Uterus (tissue), 4 donors: ENCODE results near the gene FLYWCH1. TPM values are rescaled to one million over a fixed set of nuclear protein-coding genes. Genes with fewer than 3 reads are reported as not detected.

Experiments used
- DNase-seq, 2 donors: peaks; one replicate each; pipeline ENCODE4 v3.0.0-alpha.2; 2019 to 2020
- H3K27ac ChIP-seq, 2 donors: fragments of 200-600 bp; sonication (generic); 1 replicate in 1 of 2; 2 replicates in 1 of 2; pipeline ENCODE4 v1.5.1; 2016 to 2018
- H3K27me3 ChIP-seq, 2 donors: fragments of 200-600 bp; sonication (generic); one replicate each; pipeline ENCODE4 v1.5.1; 2018 to 2019; ENCODE audit warnings: control low read depth in 1 of 2
- H3K36me3 ChIP-seq, 2 donors: fragments of 200-600 bp; sonication (generic); one replicate each; pipeline ENCODE4 v1.5.1; 2019; ENCODE audit warnings: control low read depth in 1 of 2
- H3K4me1 ChIP-seq, 2 donors: fragments of 200-600 bp; sonication (generic); one replicate each; pipeline ENCODE4 v1.5.1; 2018 to 2019; ENCODE audit warnings: control low read depth in 1 of 2
- H3K4me3 ChIP-seq, 2 donors: fragments of 200-600 bp; sonication (generic); 1 replicate in 1 of 2; 2 replicates in 1 of 2; pipeline ENCODE4 v1.5.1; 2018 to 2019; ENCODE audit warnings: mild to moderate bottlenecking in 1 of 2
- H3K9me3 ChIP-seq, 2 donors: fragments of 200-600 bp; sonication (generic); one replicate each; pipeline ENCODE4 v1.5.1; 2019; ENCODE audit warnings: control low read depth in 1 of 2
- CTCF ChIP-seq, 4 experiments: fragments of 200-600 bp in 2 of 4; fragments of 450-650 bp in 2 of 4; sonication (generic) in 2 of 4; IDR thresholded peaks; one replicate each; pipeline ENCODE4 v1.5.1; 2016 to 2019; ENCODE audit warnings: antibody characterized with exemption in 4 of 4, mild to moderate bottlenecking in 2 of 4, moderate library complexity in 1 of 4
- POLR2A ChIP-seq, 2 donors: fragments of 450-650 bp; IDR thresholded peaks; one replicate each; pipeline ENCODE4 v1.6.1; 2016; ENCODE audit warnings: antibody characterized with exemption in 2 of 2, mild to moderate bottlenecking in 1 of 2, moderate library complexity in 1 of 2
- intact Hi-C: fragments of 100-400 bp; cut with DNase I; formaldehyde crosslinking; loops from one replicate; pipeline ENCODE4 v1.15.1; 2023; ENCODE audit warnings: low total_unique reads
- total RNA-seq, 4 donors: library from RNA; depleted of rRNA in 3 of 4; stranded (reverse); fragments of >200 nt in 3 of 4; gene quantifications; one replicate each; pipeline versions ENCODE4 v1.1.0 to v1.2.4, GENCODE V29; 2014 to 2023
- donor health status: DM: yes; HTN: yes; CAD: no.

The FLYWCH1 gene
- total RNA-seq, 4 donors from 2014 or later = 11.5 to 62.3 (median 27.2) TPM

- Histone ChIP-seq H3K36me3 (no peaks in the 10 kb centered on the region), H3K27ac (peak overlapping the region; percentile 60 to 79), H3K4me1 (peaks cover 0 to 6% of the 10 kb centered on the region in 2 donors), H3K4me3 (no peak overlapping the region), H3K27me3 (no peaks in the 10 kb centered on the region), H3K9me3 (no peaks in the 10 kb centered on the region)
- intact Hi-C loops = loop anchor here (10.0 kb wide), 1 partner anchor 45 kb away; no protein-coding TSS in a partner anchor
- DNase-seq = peak; percentile 60 to 72
- TF ChIP-seq POLR2A (IDR thresholded peaks at IDR 0.05) (no peak), CTCF (IDR thresholded peaks at IDR 0.05) (peak; percentile 92 to 97 (median 92))
These were observed 8.0 kb downstream of the FLYWCH1 start for GRCh38 chr16:2919511-2920255.

GRCh38 chr16:2923481-2923880 lies 11.8 kb downstream of the FLYWCH1 start:
- no peaks in the 10 kb centered on the region for H3K27me3 ChIP-seq
- TF ChIP-seq POLR2A (IDR thresholded peaks at IDR 0.05) (no peak), CTCF (IDR thresholded peaks at IDR 0.05) (no peak)
- H3K27ac ChIP-seq = no peak overlapping the region
- no peaks in the 10 kb centered on the region for H3K36me3 ChIP-seq
- no peak overlapping the region for H3K4me3 ChIP-seq
- DNase-seq = no peak
- H3K4me1 ChIP-seq = peaks cover 0 to 6% of the 10 kb centered on the region in 2 donors
- no peaks in the 10 kb centered on the region for H3K9me3 ChIP-seq
- intact Hi-C loops = loop anchor here (10.0 kb wide), 1 partner anchor 49 kb away; no protein-coding TSS in a partner anchor

- DNase-seq = no peak
- intact Hi-C loops = loop anchor here (10.0 kb wide), 1 partner anchor 50 kb away; no protein-coding TSS in a partner anchor
- Histone ChIP-seq H3K36me3 (no peaks in the 10 kb centered on the region), H3K27me3 (no peaks in the 10 kb centered on the region), H3K27ac (no peak overlapping the region), H3K9me3 (no peaks in the 10 kb centered on the region), H3K4me1 (no peaks in the 10 kb centered on the region), H3K4me3 (no peak overlapping the region)
- TF ChIP-seq POLR2A (IDR thresholded peaks at IDR 0.05) (no peak), CTCF (IDR thresholded peaks at IDR 0.05) (no peak)
These were observed 13.4 kb downstream of the FLYWCH1 start for GRCh38 chr16:2924901-2925755.

GRCh38 chr16:2925951-2926649 lies 14.4 kb downstream of the FLYWCH1 start:
- H3K36me3 ChIP-seq = no peaks in the 10 kb centered on the region
- H3K4me1 ChIP-seq = no peaks in the 10 kb centered on the region
- no peak overlapping the region for H3K27ac ChIP-seq
- intact Hi-C loops = loop anchor here (10.0 kb wide), 1 partner anchor 51 kb away; no protein-coding TSS in a partner anchor
- H3K4me3 ChIP-seq = no peak overlapping the region
- no peaks in the 10 kb centered on the region for H3K27me3 ChIP-seq
- TF ChIP-seq POLR2A (IDR thresholded peaks at IDR 0.05) (no peak), CTCF (IDR thresholded peaks at IDR 0.05) (no peak)
- no peak for DNase-seq
- H3K9me3 ChIP-seq = no peaks in the 10 kb centered on the region
